Anterior cingulate cortex (tissue), 58 donors: ENCODE measurements around the gene METTL25.

Experiments
- DNase-seq, 58 donors: peaks; one replicate each; lab custom pipeline; 2025; lab: John Stamatoyannopoulos, UW

The METTL25 gene

GRCh38 chr12:82400819-82401218, 42.5 kb downstream of the METTL25 start:
- DNase-seq, result no peak

GRCh38 chr12:82406651-82407050, 48.3 kb downstream of the METTL25 start:
- DNase-seq, result no peak

- no peak for DNase-seq
These were observed 49.2 kb downstream of the METTL25 start for GRCh38 chr12:82407481-82407880.

- no peak for DNase-seq
These were observed 50.5 kb downstream of the METTL25 start for GRCh38 chr12:82408844-82409243.

GRCh38 chr12:82411546-82412230, 53.4 kb downstream of the METTL25 start:
- DNase-seq, result no peak

GRCh38 chr12:82412246-82412645, 53.9 kb downstream of the METTL25 start:
- no peak for DNase-seq

GRCh38 chr12:82414044-82414443, 55.7 kb downstream of the METTL25 start:
- no peak for DNase-seq

- DNase-seq, result no peak
These were observed 56.6 kb downstream of the METTL25 start for GRCh38 chr12:82414926-82415325.

- no peak for DNase-seq
These were observed 57.1 kb downstream of the METTL25 start for GRCh38 chr12:82415402-82415801.

- DNase-seq, result no peak
These were observed 66.9 kb downstream of the METTL25 start for GRCh38 chr12:82425241-82425640.

GRCh38 chr12:82426081-82426480, 67.8 kb downstream of the METTL25 start:
- DNase-seq, result no peak

GRCh38 chr12:82426586-82426985, 68.3 kb downstream of the METTL25 start:
- DNase-seq, result no peak

- DNase-seq, result no peak
These were observed 72.3 kb downstream of the METTL25 start for GRCh38 chr12:82430541-82431145.

- DNase-seq, result no peak
These were observed 76.1 kb downstream of the METTL25 start for GRCh38 chr12:82434392-82434911.

GRCh38 chr12:82436354-82436753, 78.0 kb downstream of the METTL25 start:
- DNase-seq, result no peak

GRCh38 chr12:82437744-82438143, 79.4 kb downstream of the METTL25 start:
- DNase-seq, result no peak

GRCh38 chr12:82438356-82438755, 80.0 kb downstream of the METTL25 start:
- DNase-seq, result no peak

- no peak for DNase-seq
These were observed 82.6 kb downstream of the METTL25 start for GRCh38 chr12:82440885-82441284.

GRCh38 chr12:82448911-82449578, 90.7 kb downstream of the METTL25 start:
- no peak for DNase-seq

GRCh38 chr12:82456633-82457032, 98.3 kb downstream of the METTL25 start:
- no peak for DNase-seq

GRCh38 chr12:82458101-82458500, 99.8 kb downstream of the METTL25 start:
- no peak for DNase-seq

GRCh38 chr12:82461393-82461792, 103.1 kb downstream of the METTL25 start:
- DNase-seq, result no peak
